Ovary (tissue), 9 donors: ENCODE results near the gene SHISA7. TPM values are rescaled to one million over a fixed set of nuclear protein-coding genes. Genes with fewer than 3 reads are reported as not detected.

Experiments
- DNase-seq, 5 donors: peaks; one replicate each; pipeline ENCODE4 v3.0.0-alpha.2; 2019 to 2020
- H3K27ac ChIP-seq, 2 donors: fragments of 200-600 bp; one replicate each; pipeline versions ENCODE4 v1.5.1 to v1.8.0; 2019 to 2022
- H3K27me3 ChIP-seq: fragments of 200-600 bp; one replicate; pipeline ENCODE4 v1.8.0; 2022
- H3K36me3 ChIP-seq: fragments of 200-600 bp; sonication (generic); one replicate; pipeline ENCODE4 v1.5.1; 2019
- H3K4me1 ChIP-seq: one replicate; pipeline ENCODE4 v1.8.1; 2013; ENCODE audit warnings: mild to moderate bottlenecking, moderate library complexity; ENCODE audit not compliant: insufficient read depth
- H3K4me3 ChIP-seq: fragments of 200-600 bp; sonication (generic); one replicate; pipeline ENCODE4 v1.5.1; 2017
- H3K9me3 ChIP-seq, 2 donors: fragments of 200-600 bp in 1 of 2; sonication (generic) in 1 of 2; one replicate each; pipeline versions ENCODE4 v1.5.1 to v1.8.1; 2013 to 2019; ENCODE audit warnings: mild to moderate bottlenecking in 1 of 2, moderate library complexity in 1 of 2
- EP300 ChIP-seq: sonication (generic); formaldehyde crosslinking; IDR thresholded peaks from one replicate; pipeline ENCODE4 v1.6.1; 2017; ENCODE audit warnings: antibody characterized with exemption
- POLR2A ChIP-seq: fragments of 450-650 bp; IDR thresholded peaks from one replicate; pipeline ENCODE4 v1.6.1; 2017; ENCODE audit warnings: antibody characterized with exemption, mild to moderate bottlenecking, moderate library complexity
- WGBS, 3 donors: extraction: QIAGEN DNeasy Blood & Tissue Kit in 1 of 3; methylation state at CpG; one replicate each; pipeline versions ENCODE4 v1.1.5 to v1.1.7; 2013 to 2017; 5-methylcytosine and 5-hydroxymethylcytosine counted together
- intact Hi-C, 4 donors: fragments of 100-400 bp; cut with DNase I; formaldehyde crosslinking; loops; one replicate each; pipeline versions ENCODE4 v1.11.0 to v1.15.1; 2022 to 2023
- polyA plus RNA-seq, 2 donors: library from polyadenylated mRNA; stranded (reverse); fragments of 200-250 nt in 1 of 2; fragments of 350-450 nt in 1 of 2; fragmentation: Illumina TruSeq in 1 of 2; extraction: RNeasy Lipid Tissue Mini Kit (QIAGEN cat#74804) in 1 of 2; gene quantifications; one replicate each; pipeline ENCODE4 v1.2.3, GENCODE V29; 2013 to 2014
- total RNA-seq, 7 donors: library from RNA; depleted of rRNA in 2 of 7; stranded (reverse); fragments of >200 nt in 2 of 7; fragmentation: NEBNext Ultra II Directional in 3 of 7; extraction: Animal tissue kit (Norgen Biotek cat#: 25700) in 3 of 7; gene quantifications; one replicate each; pipeline versions ENCODE4 v1.1.0 to v1.2.4, GENCODE V29; 2016 to 2023
- TF ChIP-seq, protein P1 (sequence below), 3 donors: fragments of 450-650 bp in 2 of 3; fragments of 200-600 bp in 1 of 3; IDR thresholded peaks; one replicate each; pipeline versions ENCODE4 v1.5.1 to v1.8.0; 2016 to 2022; ENCODE audit warnings: antibody characterized with exemption in 3 of 3, mild to moderate bottlenecking in 1 of 3
- donor health status: DM: no; HTN: no; CAD: no; lungs with moderate emphysema.
- donor health status: DM: no; HTN: no; CAD: no.
- donor health status: Bipolar disorder and iron deficiency.
- donor health status: DM: yes; HTN: yes; CAD: no.
- donor health status: DM: no; HTN: no; CAD: no.
- donor health status: DM: yes; HTN: yes; CAD: no.

Gene SHISA7
- total and polyA plus RNA-seq, 9 donors, result not detected

- TF ChIP-seq, protein P1, sequence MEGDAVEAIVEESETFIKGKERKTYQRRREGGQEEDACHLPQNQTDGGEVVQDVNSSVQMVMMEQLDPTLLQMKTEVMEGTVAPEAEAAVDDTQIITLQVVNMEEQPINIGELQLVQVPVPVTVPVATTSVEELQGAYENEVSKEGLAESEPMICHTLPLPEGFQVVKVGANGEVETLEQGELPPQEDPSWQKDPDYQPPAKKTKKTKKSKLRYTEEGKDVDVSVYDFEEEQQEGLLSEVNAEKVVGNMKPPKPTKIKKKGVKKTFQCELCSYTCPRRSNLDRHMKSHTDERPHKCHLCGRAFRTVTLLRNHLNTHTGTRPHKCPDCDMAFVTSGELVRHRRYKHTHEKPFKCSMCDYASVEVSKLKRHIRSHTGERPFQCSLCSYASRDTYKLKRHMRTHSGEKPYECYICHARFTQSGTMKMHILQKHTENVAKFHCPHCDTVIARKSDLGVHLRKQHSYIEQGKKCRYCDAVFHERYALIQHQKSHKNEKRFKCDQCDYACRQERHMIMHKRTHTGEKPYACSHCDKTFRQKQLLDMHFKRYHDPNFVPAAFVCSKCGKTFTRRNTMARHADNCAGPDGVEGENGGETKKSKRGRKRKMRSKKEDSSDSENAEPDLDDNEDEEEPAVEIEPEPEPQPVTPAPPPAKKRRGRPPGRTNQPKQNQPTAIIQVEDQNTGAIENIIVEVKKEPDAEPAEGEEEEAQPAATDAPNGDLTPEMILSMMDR (IDR thresholded peaks at IDR 0.05), result no peak
- no peak for TF ChIP-seq EP300
- TF ChIP-seq POLR2A, result no peak
- intact Hi-C loops, result loop anchor here in 3 of 4 donors (5.0 to 10.0 kb wide), 4 partner anchors 40 to 122 kb away; no protein-coding TSS in a partner anchor
- WGBS, 3 donors, result 93 to 98% (median 98%) methylated on average over 3 of the region's 3 CpGs
These were observed 60.5 kb downstream of the SHISA7 start for GRCh38 chr19:55382522-55383054.

GRCh38 chr19:55382013-55382412, 61.1 kb downstream of the SHISA7 start:
- H3K27ac ChIP-seq, result no peak overlapping the region
- H3K4me3 ChIP-seq, result no peak overlapping the region
- WGBS, 3 donors, result 96 to 98% (median 96%) methylated on average over 5 of the region's 5 CpGs
- no peak for TF ChIP-seq EP300
- TF ChIP-seq POLR2A, result no peak
- TF ChIP-seq, protein P1 (IDR thresholded peaks at IDR 0.05), result no peak
- no peaks in the 10 kb centered on the region for H3K27me3 ChIP-seq
- H3K36me3 ChIP-seq, result no peaks in the 10 kb centered on the region
- no peak for DNase-seq
- H3K4me1 ChIP-seq, result peaks cover 12% of the 10 kb centered on the region
- H3K9me3 ChIP-seq, result no peaks in the 10 kb centered on the region
- intact Hi-C loops, result loop anchor here in 3 of 4 donors (5.0 to 10.0 kb wide), 4 partner anchors 40 to 123 kb away; no protein-coding TSS in a partner anchor

More at GRCh38 chr19:55382522-55383054, 60.5 kb downstream of the SHISA7 start:
- H3K27ac ChIP-seq, result no peak overlapping the region
- no peaks in the 10 kb centered on the region for H3K27me3 ChIP-seq
- no peak for DNase-seq
- no peak overlapping the region for H3K4me3 ChIP-seq
- H3K9me3 ChIP-seq, result no peaks in the 10 kb centered on the region
- peaks cover 18% of the 10 kb centered on the region for H3K4me1 ChIP-seq
- H3K36me3 ChIP-seq, result no peaks in the 10 kb centered on the region

DNA sequence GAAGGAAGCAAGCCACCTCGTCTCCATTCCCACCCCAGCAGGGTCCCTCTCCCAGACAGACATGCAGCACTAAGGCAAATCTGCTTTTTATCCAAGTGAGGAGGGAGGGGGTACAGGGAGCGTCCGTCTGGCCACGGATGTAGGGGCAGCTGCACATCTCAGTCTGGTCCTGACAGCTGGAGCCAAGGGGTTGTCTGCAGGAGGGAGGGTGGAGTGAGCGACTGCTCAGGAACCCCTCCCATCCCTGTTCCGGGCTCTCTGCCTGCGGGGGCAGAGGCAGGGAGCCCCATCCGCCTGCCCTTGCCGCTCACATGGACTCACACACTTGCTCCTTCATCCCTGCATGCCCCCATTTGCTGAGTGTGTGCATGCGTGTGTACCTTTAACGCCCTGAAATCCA, 63.9 kb downstream of the SHISA7 start:
- Histone ChIP-seq H3K4me3 (no peak overlapping the region), H3K4me1 (peaks cover 2% of the 10 kb centered on the region), H3K27me3 (no peaks in the 10 kb centered on the region), H3K9me3 (no peaks in the 10 kb centered on the region), H3K36me3 (no peaks in the 10 kb centered on the region), H3K27ac (no peak overlapping the region)
- intact Hi-C loops, result loop anchor here in 2 of 4 donors (10.0 kb wide), 2 partner anchors 94 to 234 kb away; partner anchors contain the start of genes BRSK1 (in 1 of the 2), HSPBP1 (in 1 of the 2) and TNNT1 (in 1 of the 2)
- WGBS, 3 donors, result 46 to 64% (median 55%) methylated on average over 11 of the region's 11 CpGs
- TF ChIP-seq POLR2A, result no peak
- TF ChIP-seq, protein P1 (IDR thresholded peaks at IDR 0.05), result no peak
- TF ChIP-seq EP300, result no peak
- DNase-seq, result no peak

Other genes with a start within 250 kb of the SHISA7 start
Only the 30 nearest of the 31 such genes appear.
- 1 to 10 TPM; 2.6 to 4.9 (median 3.5) TPM for gene TMEM86B, start 214.5 kb downstream of the SHISA7 start, total RNA-seq
- gene TMEM86B, start 214.5 kb downstream of the SHISA7 start, polyA plus RNA-seq, result 1 to 10 TPM in 1 of 2 donors, not detected in 1; 3.0 TPM
- gene PPP6R1, start 184.3 kb downstream of the SHISA7 start, total RNA-seq, result 10 to 100 TPM; 14.1 to 52.2 (median 46.3) TPM
- 10 to 100 TPM; 21.3 to 26.9 TPM for gene PPP6R1, start 184.3 kb downstream of the SHISA7 start, polyA plus RNA-seq
- gene HSPBP1, start 163.2 kb downstream of the SHISA7 start, total RNA-seq, result 10 to 100 TPM; 20.5 to 40.7 (median 31.8) TPM
- 10 to 100 TPM in 1 of 2 donors, 1 to 10 TPM in 1; 3.6 to 36.5 TPM for gene HSPBP1, start 163.2 kb downstream of the SHISA7 start, polyA plus RNA-seq
- 10 to 100 TPM in 1 of 7 donors, 1 to 10 TPM in 6; 1.9 to 11.3 (median 4.8) TPM for gene BRSK1, start 159.3 kb downstream of the SHISA7 start, total RNA-seq
- 1 to 10 TPM; 2.3 to 5.0 TPM for gene BRSK1, start 159.3 kb downstream of the SHISA7 start, polyA plus RNA-seq
- 1 to 10 TPM in 3 of 7 donors, under 1 TPM in 4; 0.36 to 3.9 (median 0.79) TPM for gene TMEM150B, start 118.0 kb downstream of the SHISA7 start, total RNA-seq
- under 1 TPM; 0.55 to 0.73 TPM for gene TMEM150B, start 118.0 kb downstream of the SHISA7 start, polyA plus RNA-seq
- 10 to 100 TPM in 6 of 7 donors, 1 to 10 TPM in 1; 8.1 to 26.2 (median 12.6) TPM for gene KMT5C, start 103.4 kb downstream of the SHISA7 start, total RNA-seq
- 10 to 100 TPM in 1 of 2 donors, under 1 TPM in 1; 0.37 to 11.9 TPM for gene KMT5C, start 103.4 kb downstream of the SHISA7 start, polyA plus RNA-seq
- 1 to 10 TPM in 1 of 7 donors, under 1 TPM in 5, not detected in 1; 0.20 to 1.5 (median 0.46) TPM for gene COX6B2, start 88.6 kb downstream of the SHISA7 start, total RNA-seq
- gene COX6B2, start 88.6 kb downstream of the SHISA7 start, polyA plus RNA-seq, result under 1 TPM in 1 of 2 donors, not detected in 1; 0.10 TPM
- gene GARIN5B, start 80.0 kb downstream of the SHISA7 start, total RNA-seq, result not detected
- not detected for gene GARIN5B, start 80.0 kb downstream of the SHISA7 start, polyA plus RNA-seq
- 1 to 10 TPM in 1 of 7 donors, under 1 TPM in 1, not detected in 5; 0.11 to 1.3 TPM for gene IL11, start 72.8 kb downstream of the SHISA7 start, total RNA-seq
- under 1 TPM in 1 of 2 donors, not detected in 1; 0.08 TPM for gene IL11, start 72.8 kb downstream of the SHISA7 start, polyA plus RNA-seq
- gene TMEM190, start 66.5 kb downstream of the SHISA7 start, total RNA-seq, result 10 to 100 TPM in 1 of 7 donors, 1 to 10 TPM in 3, under 1 TPM in 1, not detected in 2; 0.72 to 45.1 (median 2.5) TPM
- gene TMEM190, start 66.5 kb downstream of the SHISA7 start, polyA plus RNA-seq, result not detected
- 10 to 100 TPM in 1 of 7 donors, 1 to 10 TPM in 5, under 1 TPM in 1; 0.93 to 31.2 (median 2.5) TPM for gene TMEM238, start 59.0 kb downstream of the SHISA7 start, total RNA-seq
- gene TMEM238, start 59.0 kb downstream of the SHISA7 start, polyA plus RNA-seq, result under 1 TPM in 1 of 2 donors, not detected in 1; 0.10 TPM
- gene RPL28, start 57.4 kb downstream of the SHISA7 start, total RNA-seq, result 1,000 to 10,000 TPM in 5 of 7 donors, 100 to 1,000 TPM in 2; 604 to 2,543 (median 2,257) TPM
- gene RPL28, start 57.4 kb downstream of the SHISA7 start, polyA plus RNA-seq, result 1,000 to 10,000 TPM in 1 of 2 donors, 100 to 1,000 TPM in 1; 391 to 2,645 TPM
- 10 to 100 TPM; 10.0 to 30.1 (median 17.9) TPM for gene UBE2S, start 35.5 kb downstream of the SHISA7 start, total RNA-seq
- 1 to 10 TPM; 3.2 to 8.2 TPM for gene UBE2S, start 35.5 kb downstream of the SHISA7 start, polyA plus RNA-seq
- 10 to 100 TPM; 21.8 to 39.2 (median 31.7) TPM for gene ISOC2, start 18.3 kb upstream of the SHISA7 start, total RNA-seq
- 10 to 100 TPM in 1 of 2 donors, 1 to 10 TPM in 1; 1.4 to 39.4 TPM for gene ISOC2, start 18.3 kb upstream of the SHISA7 start, polyA plus RNA-seq
- not detected for gene C19orf85, start 21.5 kb upstream of the SHISA7 start, total RNA-seq
- gene C19orf85, start 21.5 kb upstream of the SHISA7 start, polyA plus RNA-seq, result not detected
- 10 to 100 TPM in 2 of 7 donors, 1 to 10 TPM in 5; 3.8 to 18.4 (median 8.7) TPM for gene ZNF628, start 33.3 kb upstream of the SHISA7 start, total RNA-seq
- 1 to 10 TPM in 1 of 2 donors, not detected in 1; 8.7 TPM for gene ZNF628, start 33.3 kb upstream of the SHISA7 start, polyA plus RNA-seq
- 10 to 100 TPM in 6 of 7 donors, 1 to 10 TPM in 1; 9.2 to 40.4 (median 35.8) TPM for gene NAT14, start 41.9 kb upstream of the SHISA7 start, total RNA-seq
- 10 to 100 TPM in 1 of 2 donors, 1 to 10 TPM in 1; 3.2 to 23.5 TPM for gene NAT14, start 41.9 kb upstream of the SHISA7 start, polyA plus RNA-seq
- gene SSC5D, start 45.1 kb upstream of the SHISA7 start, total RNA-seq, result 10 to 100 TPM in 6 of 7 donors, 1 to 10 TPM in 1; 5.7 to 29.7 (median 21.1) TPM
- gene SSC5D, start 45.1 kb upstream of the SHISA7 start, polyA plus RNA-seq, result 10 to 100 TPM; 10.1 to 11.4 TPM
- 1 to 10 TPM in 1 of 7 donors, under 1 TPM in 1, not detected in 5; 0.20 to 1.0 TPM for gene SBK2, start 93.8 kb upstream of the SHISA7 start, total RNA-seq
- gene SBK2, start 93.8 kb upstream of the SHISA7 start, polyA plus RNA-seq, result not detected
- under 1 TPM in 4 of 7 donors, not detected in 3; 0.17 to 0.34 (median 0.26) TPM for gene SBK3, start 102.2 kb upstream of the SHISA7 start, total RNA-seq
- not detected for gene SBK3, start 102.2 kb upstream of the SHISA7 start, polyA plus RNA-seq
- gene ZNF579, start 137.5 kb upstream of the SHISA7 start, total RNA-seq, result 10 to 100 TPM in 5 of 7 donors, 1 to 10 TPM in 2; 2.7 to 24.4 (median 16.8) TPM
- gene ZNF579, start 137.5 kb upstream of the SHISA7 start, polyA plus RNA-seq, result 10 to 100 TPM in 1 of 2 donors, 1 to 10 TPM in 1; 5.6 to 10.5 TPM
- gene FIZ1, start 156.2 kb upstream of the SHISA7 start, total RNA-seq, result 10 to 100 TPM in 5 of 7 donors, 1 to 10 TPM in 2; 3.6 to 22.7 (median 16.6) TPM
- 10 to 100 TPM in 1 of 2 donors, 1 to 10 TPM in 1; 9.4 to 11.0 TPM for gene FIZ1, start 156.2 kb upstream of the SHISA7 start, polyA plus RNA-seq
- 10 to 100 TPM; 13.7 to 22.3 (median 17.8) TPM for gene ZNF524, start 157.0 kb upstream of the SHISA7 start, total RNA-seq
- 10 to 100 TPM in 1 of 2 donors, under 1 TPM in 1; 0.15 to 28.0 TPM for gene ZNF524, start 157.0 kb upstream of the SHISA7 start, polyA plus RNA-seq
- 10 to 100 TPM in 5 of 7 donors, 1 to 10 TPM in 2; 4.0 to 20.9 (median 17.6) TPM for gene ZNF865, start 162.3 kb upstream of the SHISA7 start, total RNA-seq
- 10 to 100 TPM in 1 of 2 donors, under 1 TPM in 1; 0.42 to 10.5 TPM for gene ZNF865, start 162.3 kb upstream of the SHISA7 start, polyA plus RNA-seq
- gene ZNF784, start 181.3 kb upstream of the SHISA7 start, total RNA-seq, result 10 to 100 TPM in 4 of 7 donors, 1 to 10 TPM in 3; 6.5 to 16.9 (median 11.7) TPM
- gene ZNF784, start 181.3 kb upstream of the SHISA7 start, polyA plus RNA-seq, result 10 to 100 TPM in 1 of 2 donors, 1 to 10 TPM in 1; 6.0 to 12.3 TPM
- 10 to 100 TPM; 24.9 to 70.6 (median 65.3) TPM for gene ZNF580, start 197.7 kb upstream of the SHISA7 start, total RNA-seq
- 10 to 100 TPM; 14.5 to 37.3 TPM for gene ZNF580, start 197.7 kb upstream of the SHISA7 start, polyA plus RNA-seq
- gene ZNF581, start 200.3 kb upstream of the SHISA7 start, total RNA-seq, result 10 to 100 TPM; 21.9 to 40.2 (median 34.0) TPM
- 10 to 100 TPM; 11.2 to 37.0 TPM for gene ZNF581, start 200.3 kb upstream of the SHISA7 start, polyA plus RNA-seq
- 10 to 100 TPM; 10.6 to 20.2 (median 14.7) TPM for gene CCDC106, start 204.9 kb upstream of the SHISA7 start, total RNA-seq
- gene CCDC106, start 204.9 kb upstream of the SHISA7 start, polyA plus RNA-seq, result 10 to 100 TPM in 1 of 2 donors, 1 to 10 TPM in 1; 3.1 to 13.5 TPM
- 100 to 1,000 TPM in 6 of 7 donors, 10 to 100 TPM in 1; 76.9 to 183 (median 158) TPM for gene U2AF2, start 211.7 kb upstream of the SHISA7 start, total RNA-seq
- 100 to 1,000 TPM in 1 of 2 donors, 10 to 100 TPM in 1; 27.3 to 135 TPM for gene U2AF2, start 211.7 kb upstream of the SHISA7 start, polyA plus RNA-seq
- gene EPN1, start 231.9 kb upstream of the SHISA7 start, total RNA-seq, result 100 to 1,000 TPM in 5 of 7 donors, 10 to 100 TPM in 2; 53.4 to 187 (median 142) TPM
- gene EPN1, start 231.9 kb upstream of the SHISA7 start, polyA plus RNA-seq, result 100 to 1,000 TPM in 1 of 2 donors, 10 to 100 TPM in 1; 11.0 to 106 TPM